HepG2 (cell line): ENCODE data around the gene DLX1. TPM values are rescaled to one million over a fixed set of nuclear protein-coding genes. Genes with fewer than 3 reads are reported as not detected.

ENCODE experiments used
- AKAP8 ChIP-seq: sonication (generic); formaldehyde crosslinking; IDR thresholded peaks from 2 replicates; pipeline ENCODE4 v1.5.1; 2020; ENCODE audit warnings: mild to moderate bottlenecking, missing genetic modification reagents
- ARID4A ChIP-seq: sonication (generic); formaldehyde crosslinking; IDR thresholded peaks from 2 replicates; pipeline ENCODE4 v1.5.0; 2020; ENCODE audit warnings: mild to moderate bottlenecking, missing genetic modification reagents, borderline replicate concordance
- ELF4 ChIP-seq: sonication (generic); formaldehyde crosslinking; IDR thresholded peaks from 2 replicates; pipeline ENCODE4 v1.5.0; 2020; ENCODE audit warnings: missing genetic modification reagents, mild to moderate bottlenecking, moderate library complexity, borderline replicate concordance
- KIAA2018 ChIP-seq: sonication (generic); formaldehyde crosslinking; IDR thresholded peaks from 2 replicates; pipeline ENCODE4 v1.5.0; 2020; ENCODE audit warnings: mild to moderate bottlenecking, missing genetic modification reagents, borderline replicate concordance
- MYC ChIP-seq: sonication (generic); formaldehyde crosslinking; IDR thresholded peaks from 2 replicates; pipeline ENCODE4 v1.9.0; 2021; ENCODE audit warnings: missing genetic modification reagents, borderline replicate concordance
- NCOA2 ChIP-seq: sonication (generic); formaldehyde crosslinking; IDR thresholded peaks from 2 replicates; pipeline ENCODE4 v1.8.0; 2022; ENCODE audit warnings: inconsistent platforms
- RELA ChIP-seq: sonication (generic); formaldehyde crosslinking; IDR thresholded peaks from 2 replicates; pipeline ENCODE4 v1.4.0; 2020; ENCODE audit warnings: missing genetic modification reagents
- SNAPC2 ChIP-seq: sonication (generic); formaldehyde crosslinking; IDR thresholded peaks from 2 replicates; pipeline ENCODE4 v1.8.1; 2022; ENCODE audit warnings: mild to moderate bottlenecking, missing genetic modification reagents
- SOX6 ChIP-seq, 2 experiments: fragments of 450-650 bp in 1 of 2; sonication (generic) in 1 of 2; formaldehyde crosslinking in 1 of 2; IDR thresholded peaks; 2 replicates each; pipeline versions ENCODE4 v1.4.0 to v1.6.1; 2017 to 2020; ENCODE audit warnings: antibody characterized with exemption in 1 of 2, mild to moderate bottlenecking in 1 of 2, missing genetic modification reagents in 1 of 2
- STAG1 ChIP-seq: sonication (generic); formaldehyde crosslinking; IDR thresholded peaks from 2 replicates; pipeline ENCODE4 v1.4.0; 2020; ENCODE audit warnings: missing genetic modification reagents
- SYNCRIP ChIP-seq: fragments of 200-400 bp; formaldehyde crosslinking; IDR thresholded peaks from 2 replicates; pipeline ENCODE4 v1.6.1; 2018; ENCODE audit warnings: mild to moderate bottlenecking, low read depth, low read length; ENCODE audit not compliant: insufficient read depth
- ZFP90 ChIP-seq: sonication (generic); formaldehyde crosslinking; IDR thresholded peaks from 2 replicates; pipeline ENCODE4 v1.8.0; 2022; ENCODE audit warnings: missing genetic modification reagents, mild to moderate bottlenecking, inconsistent platforms, borderline replicate concordance
- ZNF101 ChIP-seq: sonication (generic); formaldehyde crosslinking; IDR thresholded peaks from 2 replicates; pipeline ENCODE4 v1.4.0; 2020; ENCODE audit warnings: mild to moderate bottlenecking, low read depth, missing genetic modification reagents, borderline replicate concordance
- ZNF260 ChIP-seq: sonication (generic); formaldehyde crosslinking; IDR thresholded peaks from 2 replicates; pipeline ENCODE4 v1.4.0; 2020; ENCODE audit warnings: missing genetic modification reagents, low read depth, mild to moderate bottlenecking, borderline replicate concordance
- ZNF337 ChIP-seq: sonication (generic); formaldehyde crosslinking; IDR thresholded peaks from 2 replicates; pipeline ENCODE4 v1.5.1; 2020; ENCODE audit warnings: missing genetic modification reagents, low read depth, mild to moderate bottlenecking, borderline replicate concordance
- ZNF747 ChIP-seq: sonication (generic); formaldehyde crosslinking; IDR thresholded peaks from 2 replicates; pipeline ENCODE4 v1.8.1; 2023; ENCODE audit warnings: missing genetic modification reagents, mild to moderate bottlenecking, borderline replicate concordance
- polyA plus RNA-seq, 8 experiments: library from polyadenylated mRNA; depleted of rRNA in 3 of 8; stranded (reverse) in 7 of 8; unstranded in 1 of 8; fragments of >200 nt; fragmentation: Illumina TruSeq in 4 of 8; extraction: Trizol in 4 of 8; gene quantifications; 2 replicates each; pipeline versions ENCODE4 v1.2.1 to v1.2.3, GENCODE V29; 2011 to 2016; ENCODE audit warnings: low read depth in 4 of 8, missing spikeins in 1 of 8, mixed read lengths in 1 of 8; ENCODE audit not compliant: insufficient read depth in 1 of 8
- total RNA-seq, 5 experiments: library from RNA; depleted of rRNA; stranded (reverse); fragments of >200 nt; fragmentation: Illumina TruSeq; extraction: Trizol; gene quantifications; 2 replicates each; pipeline ENCODE4 v1.2.3, GENCODE V29; 2016; ENCODE audit warnings: low read depth in 1 of 5

DLX1 gene
- total and polyA plus RNA-seq, 2 of the 13 experiments (the other 11 are each of a cell fraction or from before 2014, with no cell fraction given): 0.18 to 0.86 TPM

GRCh38 chr2:172095905-172096625 is 10.8 kb downstream of the DLX1 start (continued):
- TF ChIP-seq ARID4A (CRISPR knock-in tag): no peak
- TF ChIP-seq AKAP8 (CRISPR knock-in tag): no peak
- TF ChIP-seq ELF4 (CRISPR knock-in tag): no peak
- no peak for TF ChIP-seq KIAA2018 (CRISPR knock-in tag)
- no peak for TF ChIP-seq SNAPC2 (CRISPR knock-in tag)
- TF ChIP-seq SOX6 (IDR thresholded peaks at IDR 0.05): no peak
- no peak for TF ChIP-seq SOX6 (CRISPR knock-in tag; IDR thresholded peaks at IDR 0.05)
- TF ChIP-seq ZFP90 (CRISPR knock-in tag): 0 out of 2 replicates have a peak, but pooled peaks have one; percentile 34
- TF ChIP-seq RELA (CRISPR knock-in tag): no peak
- TF ChIP-seq STAG1 (CRISPR knock-in tag): 0 out of 2 replicates have a peak, but pooled peaks have one; percentile 13
- TF ChIP-seq MYC (CRISPR knock-in tag): 0 out of 2 replicates have a peak, but pooled peaks have one; percentile 26
- no peak for TF ChIP-seq ZNF747 (CRISPR knock-in tag)
- TF ChIP-seq SYNCRIP: no peak
- no peak for TF ChIP-seq NCOA2
- TF ChIP-seq ZNF260 (CRISPR knock-in tag): no peak
- no peak for TF ChIP-seq ZNF101 (CRISPR knock-in tag)
- no peak for TF ChIP-seq ZNF337 (CRISPR knock-in tag)
